Bronchial epithelial cell (primary cell): Measurements from ENCODE around the gene GUCA2B. TPM values are rescaled to one million over a fixed set of nuclear protein-coding genes. Genes with fewer than 3 reads are reported as not detected.
A peak's percentile ranks its signal among the peaks of the same experiment; 100 is the strongest.

Experiments used
- DNase-seq: peaks from one replicate; pipeline ENCODE4 v3.0.0-alpha.2; 2010; ENCODE audit warnings: low read depth
- FAIRE-seq: peaks from 2 replicates; lab custom pipeline; 2011; peaks lifted over from hg19 to GRCh38; lab: Jason Lieb, UNC
- H3K27me3 ChIP-seq: 2 replicates; pipeline ENCODE4 v1.5.1; 2011; ENCODE audit warnings: low read length; ENCODE audit not compliant: control insufficient read depth, insufficient read depth
- H3K36me3 ChIP-seq: 2 replicates; pipeline ENCODE4 v1.5.1; 2011; ENCODE audit warnings: low read length; ENCODE audit not compliant: control insufficient read depth, insufficient read depth
- H3K4me3 ChIP-seq: 2 replicates; pipeline ENCODE4 v1.5.1; 2011; ENCODE audit warnings: mild to moderate bottlenecking, low read depth, low read length, control low read depth
- total RNA-seq: library from RNA; depleted of rRNA; stranded (reverse); fragments of >200 nt; gene quantifications from 2 replicates; pipeline ENCODE4 v1.2.1, GENCODE V29; 2014
- TF ChIP-seq, protein P1 (sequence below): IDR thresholded peaks from 2 replicates; pipeline ENCODE4 v1.5.1; 2011; ENCODE audit warnings: mild to moderate bottlenecking, moderate library complexity, low read length, control low read depth, inconsistent platforms; ENCODE audit not compliant: insufficient read depth, severe bottlenecking

Gene GUCA2B
- total RNA-seq: not detected in 2 replicates

DNA sequence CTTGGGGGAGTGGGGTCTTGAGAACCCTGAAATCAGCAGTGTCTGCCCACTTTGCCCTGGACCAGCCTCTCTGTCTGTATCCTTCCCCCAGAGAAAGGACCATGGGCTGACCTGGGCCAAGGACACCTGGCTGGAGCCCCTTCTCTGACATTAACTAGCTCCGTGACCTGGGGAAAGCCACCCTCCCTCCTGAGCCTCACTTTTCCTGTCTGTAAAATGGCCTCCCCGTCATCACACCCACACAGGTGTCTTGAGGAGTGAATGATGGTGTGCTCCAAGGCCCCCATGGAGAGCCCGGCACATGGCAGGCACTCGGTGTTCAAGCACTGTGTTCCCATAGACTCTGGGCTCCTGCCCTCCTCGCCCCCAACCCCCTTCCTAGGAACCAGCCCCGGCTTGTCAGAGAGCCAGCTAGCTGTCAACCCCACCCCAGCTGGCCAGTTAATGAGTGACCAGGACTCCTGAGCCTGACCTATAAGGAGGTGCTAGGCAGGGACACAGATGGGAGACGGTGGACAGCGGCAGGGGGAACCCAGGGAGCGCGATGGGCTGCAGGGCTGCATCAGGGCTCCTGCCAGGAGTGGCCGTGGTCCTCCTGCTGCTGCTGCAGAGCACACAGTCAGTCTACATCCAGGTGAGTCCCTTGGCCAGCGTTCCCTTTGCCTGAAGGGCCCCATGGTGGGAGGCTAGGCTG is at the start of gene GUCA2B:
TSS of gene GUCA2B (plus strand) at position 504 of the 694 bp plus-strand sequence. CDS start at position 545, 41 bp downstream.
- FAIRE-seq (no peak), DNase-seq (no peak)
- TF ChIP-seq, protein P1, sequence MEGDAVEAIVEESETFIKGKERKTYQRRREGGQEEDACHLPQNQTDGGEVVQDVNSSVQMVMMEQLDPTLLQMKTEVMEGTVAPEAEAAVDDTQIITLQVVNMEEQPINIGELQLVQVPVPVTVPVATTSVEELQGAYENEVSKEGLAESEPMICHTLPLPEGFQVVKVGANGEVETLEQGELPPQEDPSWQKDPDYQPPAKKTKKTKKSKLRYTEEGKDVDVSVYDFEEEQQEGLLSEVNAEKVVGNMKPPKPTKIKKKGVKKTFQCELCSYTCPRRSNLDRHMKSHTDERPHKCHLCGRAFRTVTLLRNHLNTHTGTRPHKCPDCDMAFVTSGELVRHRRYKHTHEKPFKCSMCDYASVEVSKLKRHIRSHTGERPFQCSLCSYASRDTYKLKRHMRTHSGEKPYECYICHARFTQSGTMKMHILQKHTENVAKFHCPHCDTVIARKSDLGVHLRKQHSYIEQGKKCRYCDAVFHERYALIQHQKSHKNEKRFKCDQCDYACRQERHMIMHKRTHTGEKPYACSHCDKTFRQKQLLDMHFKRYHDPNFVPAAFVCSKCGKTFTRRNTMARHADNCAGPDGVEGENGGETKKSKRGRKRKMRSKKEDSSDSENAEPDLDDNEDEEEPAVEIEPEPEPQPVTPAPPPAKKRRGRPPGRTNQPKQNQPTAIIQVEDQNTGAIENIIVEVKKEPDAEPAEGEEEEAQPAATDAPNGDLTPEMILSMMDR: no peak

DNA sequence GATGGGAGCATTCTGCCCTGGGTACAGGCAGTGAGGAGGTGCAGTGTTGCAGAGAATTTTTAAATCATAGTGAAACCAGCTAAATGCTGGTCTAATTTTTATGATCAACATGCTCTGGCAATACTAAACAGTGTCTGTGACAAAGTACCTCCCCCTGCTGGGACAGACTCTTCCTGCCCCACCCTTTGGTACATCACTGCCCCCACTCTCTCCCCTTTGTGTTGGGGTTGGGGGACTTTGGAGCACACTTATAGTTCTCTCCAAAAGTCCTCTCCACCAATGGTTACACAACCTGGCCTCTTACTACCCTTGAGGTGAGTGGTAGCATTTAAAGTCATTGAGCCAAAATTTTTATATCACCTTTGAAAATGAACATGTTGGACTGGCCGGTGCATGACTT is 48.2 kb upstream of the GUCA2B start:
- Histone ChIP-seq H3K4me3 (no peak overlapping the region), H3K36me3 (no peaks in the 10 kb centered on the region), H3K27me3 (no peaks in the 10 kb centered on the region)
- DNase-seq: no peak
- TF ChIP-seq, protein P1: no peak
- no peak for FAIRE-seq

More for the DNA sequence above, at the start of gene GUCA2B:
- peaks cover 3% of the 10 kb centered on the region for H3K27me3 ChIP-seq
- H3K4me3 ChIP-seq: no peak within 1 kb of the TSS
- no peaks in the 10 kb centered on the region for H3K36me3 ChIP-seq

DNA sequence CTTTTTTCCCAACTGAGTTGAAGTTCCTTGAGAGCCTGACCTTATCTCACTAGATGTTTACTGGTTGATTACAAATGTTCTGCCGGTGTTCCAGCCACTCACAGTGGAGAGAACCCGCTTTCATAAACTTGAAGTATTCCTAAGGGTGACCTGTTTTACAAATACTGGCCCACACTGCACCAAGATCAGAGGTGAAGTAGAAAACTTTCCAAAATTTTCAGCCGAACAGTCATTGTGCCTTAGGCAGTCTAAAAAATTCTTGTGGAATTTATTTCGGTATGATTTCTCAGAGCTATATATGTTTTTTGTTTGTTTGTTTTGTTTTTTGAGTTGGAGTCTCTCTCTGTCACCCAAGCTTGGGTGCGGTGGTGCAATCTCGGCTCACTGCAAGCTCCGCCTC is 44.9 kb upstream of the GUCA2B start:
- Histone ChIP-seq H3K36me3 (no peaks in the 10 kb centered on the region), H3K4me3 (no peak overlapping the region), H3K27me3 (no peaks in the 10 kb centered on the region)
- FAIRE-seq (no peak), DNase-seq (no peak)
- TF ChIP-seq, protein P1: no peak

DNA sequence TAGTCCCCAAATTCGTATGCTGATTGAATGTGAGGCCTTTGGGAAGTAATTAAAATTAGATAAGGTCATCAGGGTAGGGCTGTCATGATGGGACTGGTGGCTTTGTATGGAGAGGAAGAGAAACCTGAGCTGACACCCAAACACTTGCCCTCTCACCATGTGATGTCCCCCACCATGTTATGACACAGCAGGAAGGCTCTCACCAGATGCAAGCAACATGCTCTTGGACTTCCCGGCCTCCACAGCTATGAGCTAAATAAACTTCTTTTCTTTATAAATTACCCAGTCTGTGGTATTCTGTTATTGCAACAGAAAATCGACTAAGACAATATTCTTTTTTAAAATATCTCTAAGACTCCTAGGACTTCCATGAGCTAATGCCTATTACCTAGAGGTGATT is 43.6 kb upstream of the GUCA2B start:
- no peak for FAIRE-seq
- TF ChIP-seq, protein P1: no peak
- no peak overlapping the region for H3K4me3 ChIP-seq
- DNase-seq: no peak
- no peaks in the 10 kb centered on the region for H3K27me3 ChIP-seq
- H3K36me3 ChIP-seq: no peaks in the 10 kb centered on the region

DNA sequence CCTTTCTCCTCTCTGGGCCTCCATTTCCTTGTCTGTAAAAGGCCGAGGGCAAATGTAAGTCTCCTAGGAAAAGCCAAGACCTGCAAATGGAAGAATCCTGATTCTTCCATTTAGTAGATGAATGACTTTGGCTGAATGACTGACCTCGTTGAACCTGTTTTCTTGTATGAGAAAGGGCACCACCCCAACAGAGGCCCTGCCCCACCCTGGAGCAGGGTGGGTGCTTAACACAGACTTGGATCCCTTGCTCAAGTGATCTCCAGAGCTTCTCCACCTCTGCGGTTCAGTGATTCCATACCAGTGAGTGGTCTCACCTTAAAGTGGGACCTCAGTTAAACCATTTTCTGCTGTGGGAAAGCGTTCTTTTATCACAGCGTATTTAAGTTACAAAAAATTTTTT is 39.0 kb upstream of the GUCA2B start:
- no peak for FAIRE-seq
- TF ChIP-seq, protein P1: no peak
- no peaks in the 10 kb centered on the region for H3K36me3 ChIP-seq
- no peaks in the 10 kb centered on the region for H3K27me3 ChIP-seq
- no peak for DNase-seq
- no peak overlapping the region for H3K4me3 ChIP-seq

DNA sequence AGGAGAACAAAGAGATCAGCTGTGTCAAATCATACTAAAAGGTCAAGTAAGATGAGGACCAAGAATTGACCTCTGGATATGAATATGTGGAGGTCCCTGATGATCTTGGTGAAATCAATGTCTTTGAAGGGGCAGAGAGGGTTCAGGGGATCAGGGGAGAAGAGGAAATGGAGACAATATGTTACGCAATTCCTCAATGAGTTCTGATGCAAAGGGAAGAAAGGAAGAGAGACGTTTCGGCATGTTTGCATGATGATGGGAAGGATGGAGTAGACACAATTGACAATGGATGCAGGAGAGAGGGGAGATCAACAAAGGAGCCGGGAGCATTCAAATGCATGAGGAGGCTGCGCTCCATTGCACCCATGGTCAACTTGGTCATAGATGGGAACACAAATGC is 36.0 kb upstream of the GUCA2B start:
- H3K36me3 ChIP-seq: no peaks in the 10 kb centered on the region
- H3K4me3 ChIP-seq: no peak overlapping the region
- no peak for DNase-seq
- H3K27me3 ChIP-seq: no peaks in the 10 kb centered on the region
- TF ChIP-seq, protein P1: no peak
- peak; percentile 55 for FAIRE-seq
